ENCODE data around the gene MPP7.

The MPP7 gene

DNA sequence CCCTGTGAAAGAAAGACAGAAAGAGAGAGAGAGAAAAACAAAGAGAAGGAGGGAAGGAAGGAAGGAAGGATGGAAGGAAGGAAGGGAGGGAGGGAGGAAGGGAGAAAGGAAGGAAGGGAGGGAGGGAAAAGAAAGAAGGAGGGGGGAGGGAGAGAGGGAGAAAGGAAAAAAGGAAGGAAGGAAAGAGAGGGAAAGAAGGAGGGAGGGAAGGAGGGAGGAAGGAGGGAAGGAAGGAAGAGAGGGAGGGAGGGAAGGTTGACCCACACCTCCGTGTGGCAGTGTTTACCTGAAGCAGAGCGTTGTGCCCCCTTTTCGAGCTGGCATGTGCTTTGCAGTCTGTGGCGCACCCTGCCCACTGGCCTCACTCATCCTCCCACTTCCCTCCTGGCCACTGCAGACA is 12.3 kb upstream of the MPP7 start:
- H3K36me3 ChIP-seq (ENCODE audit: control insufficient read depth, insufficient read depth, low read length), result no peaks in the 10 kb centered on the region
- H3K27me3 ChIP-seq (replicated peaks; ENCODE audit: control insufficient read depth, insufficient read depth, low read length), result no peaks in the 10 kb centered on the region; the same call in 1 of the 2 replicates
- DNase-seq (ENCODE audit: extremely low read depth, insufficient read length), result no peak
- TF ChIP-seq, protein P1, sequence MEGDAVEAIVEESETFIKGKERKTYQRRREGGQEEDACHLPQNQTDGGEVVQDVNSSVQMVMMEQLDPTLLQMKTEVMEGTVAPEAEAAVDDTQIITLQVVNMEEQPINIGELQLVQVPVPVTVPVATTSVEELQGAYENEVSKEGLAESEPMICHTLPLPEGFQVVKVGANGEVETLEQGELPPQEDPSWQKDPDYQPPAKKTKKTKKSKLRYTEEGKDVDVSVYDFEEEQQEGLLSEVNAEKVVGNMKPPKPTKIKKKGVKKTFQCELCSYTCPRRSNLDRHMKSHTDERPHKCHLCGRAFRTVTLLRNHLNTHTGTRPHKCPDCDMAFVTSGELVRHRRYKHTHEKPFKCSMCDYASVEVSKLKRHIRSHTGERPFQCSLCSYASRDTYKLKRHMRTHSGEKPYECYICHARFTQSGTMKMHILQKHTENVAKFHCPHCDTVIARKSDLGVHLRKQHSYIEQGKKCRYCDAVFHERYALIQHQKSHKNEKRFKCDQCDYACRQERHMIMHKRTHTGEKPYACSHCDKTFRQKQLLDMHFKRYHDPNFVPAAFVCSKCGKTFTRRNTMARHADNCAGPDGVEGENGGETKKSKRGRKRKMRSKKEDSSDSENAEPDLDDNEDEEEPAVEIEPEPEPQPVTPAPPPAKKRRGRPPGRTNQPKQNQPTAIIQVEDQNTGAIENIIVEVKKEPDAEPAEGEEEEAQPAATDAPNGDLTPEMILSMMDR (IDR thresholded peaks at IDR 0.05; ENCODE audit: insufficient read depth, low read length, poor library complexity, severe bottlenecking), result no peak
- H3K4me3 ChIP-seq (replicated peaks; ENCODE audit: low read depth, low read length), result no peak overlapping the region

DNA sequence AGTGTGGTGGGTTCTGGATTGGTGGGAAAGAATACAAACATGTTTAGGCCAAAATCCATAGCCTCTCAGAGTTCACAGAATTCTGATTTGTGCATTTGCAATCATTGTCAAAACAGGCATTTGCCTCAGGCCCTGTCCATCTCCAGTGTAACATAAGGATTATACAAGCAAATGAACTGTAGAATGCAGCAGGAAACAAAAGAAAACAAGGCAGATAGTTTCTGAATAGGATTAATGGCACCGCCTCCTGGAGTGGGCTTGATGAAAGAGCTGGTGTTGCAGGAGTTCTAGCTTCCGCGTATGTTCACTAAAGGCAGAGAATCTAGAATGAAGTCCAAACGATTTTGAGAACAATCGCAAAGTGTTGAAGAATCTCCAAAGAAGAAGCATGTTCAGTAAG is 11.3 kb upstream of the MPP7 start:
- Histone ChIP-seq H3K27me3 (replicated peaks; ENCODE audit: control insufficient read depth, insufficient read depth, low read length) (no peaks in the 10 kb centered on the region), H3K4me3 (replicated peaks; ENCODE audit: low read depth, low read length) (no peak overlapping the region), H3K36me3 (ENCODE audit: control insufficient read depth, insufficient read depth, low read length) (no peaks in the 10 kb centered on the region)
- TF ChIP-seq, protein P1 (IDR thresholded peaks at IDR 0.05; ENCODE audit: insufficient read depth, low read length, poor library complexity, severe bottlenecking), result no peak
- DNase-seq (ENCODE audit: extremely low read depth, insufficient read length), result no peak

DNA sequence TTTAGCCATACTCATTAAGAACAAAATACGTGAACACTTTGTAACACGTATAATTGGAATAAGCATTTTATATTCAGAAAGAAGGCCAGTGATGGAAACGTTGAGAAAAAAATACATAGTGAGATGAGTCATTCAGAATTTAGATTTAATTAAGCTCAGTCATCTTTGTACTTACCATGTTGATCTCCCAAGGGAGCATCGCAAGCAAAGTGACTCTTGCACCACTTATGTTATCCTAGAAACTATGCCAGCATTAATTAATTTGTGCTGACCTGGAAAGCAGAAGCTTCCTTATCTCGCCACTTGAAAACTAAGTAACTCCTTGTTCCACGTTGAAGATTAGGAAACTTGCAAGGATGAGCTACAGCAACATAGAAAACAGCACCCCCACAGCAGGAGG is 9.7 kb upstream of the MPP7 start:
- TF ChIP-seq, protein P1 (IDR thresholded peaks at IDR 0.05; ENCODE audit: insufficient read depth, low read length, poor library complexity, severe bottlenecking), result no peak
- Histone ChIP-seq H3K36me3 (ENCODE audit: control insufficient read depth, insufficient read depth, low read length) (no peaks in the 10 kb centered on the region), H3K27me3 (replicated peaks; ENCODE audit: control insufficient read depth, insufficient read depth, low read length) (no peaks in the 10 kb centered on the region; the same call in 1 of the 2 replicates), H3K4me3 (replicated peaks; ENCODE audit: low read depth, low read length) (no peak overlapping the region)
- DNase-seq (ENCODE audit: extremely low read depth, insufficient read length), result no peak

DNA sequence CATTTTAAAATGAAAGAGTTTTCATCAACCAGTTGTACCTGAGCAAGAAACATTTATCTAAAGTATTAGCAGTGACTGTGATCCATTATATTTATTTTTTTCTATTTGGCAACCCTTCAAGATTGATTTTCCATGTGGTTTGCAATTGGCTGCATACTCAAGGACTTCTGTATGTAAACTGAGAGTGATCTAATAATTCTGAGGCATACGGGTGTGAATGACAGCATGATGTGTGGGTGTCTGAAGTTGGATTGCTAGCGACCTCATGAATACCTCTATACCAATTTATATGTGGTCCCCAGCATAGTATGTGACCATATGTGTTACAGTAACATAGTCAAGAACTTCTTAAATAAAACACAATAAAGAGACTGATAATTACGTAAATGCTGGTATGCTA is 8.2 kb upstream of the MPP7 start:
- DNase-seq (ENCODE audit: extremely low read depth, insufficient read length), result no peak
- TF ChIP-seq, protein P1 (IDR thresholded peaks at IDR 0.05; ENCODE audit: insufficient read depth, low read length, poor library complexity, severe bottlenecking), result no peak
- Histone ChIP-seq H3K27me3 (replicated peaks; ENCODE audit: control insufficient read depth, insufficient read depth, low read length) (no peaks in the 10 kb centered on the region; the same call in 1 of the 2 replicates), H3K36me3 (ENCODE audit: control insufficient read depth, insufficient read depth, low read length) (no peaks in the 10 kb centered on the region), H3K4me3 (replicated peaks; ENCODE audit: low read depth, low read length) (no peak overlapping the region)

DNA sequence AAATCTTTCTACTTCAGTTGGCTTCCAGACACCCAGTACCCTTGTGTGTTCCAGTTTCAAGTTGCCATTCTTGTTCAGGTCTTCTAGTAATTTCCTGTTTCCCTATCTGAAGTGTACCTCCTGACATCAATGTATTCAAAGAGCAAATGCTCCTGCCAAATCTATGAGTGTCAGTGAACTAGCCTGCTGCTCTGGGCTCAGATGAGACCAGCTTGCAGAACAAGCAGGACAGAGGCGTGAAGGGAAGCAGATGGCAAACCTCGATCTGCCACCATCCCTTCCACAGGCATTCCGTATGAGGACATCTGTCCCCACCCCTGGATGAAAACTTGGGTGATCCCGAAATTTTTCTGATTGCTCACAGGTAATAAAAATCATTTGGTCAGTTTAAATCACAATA is 4.4 kb upstream of the MPP7 start:
- H3K36me3 ChIP-seq (ENCODE audit: control insufficient read depth, insufficient read depth, low read length), result no peaks in the 10 kb centered on the region
- TF ChIP-seq, protein P1 (IDR thresholded peaks at IDR 0.05; ENCODE audit: insufficient read depth, low read length, poor library complexity, severe bottlenecking), result no peak
- DNase-seq (ENCODE audit: extremely low read depth, insufficient read length), result no peak
- H3K27me3 ChIP-seq (replicated peaks; ENCODE audit: control insufficient read depth, insufficient read depth, low read length), result no peaks in the 10 kb centered on the region; the same call in 1 of the 2 replicates
- H3K4me3 ChIP-seq (replicated peaks; ENCODE audit: low read depth, low read length), result no peak overlapping the region

DNA sequence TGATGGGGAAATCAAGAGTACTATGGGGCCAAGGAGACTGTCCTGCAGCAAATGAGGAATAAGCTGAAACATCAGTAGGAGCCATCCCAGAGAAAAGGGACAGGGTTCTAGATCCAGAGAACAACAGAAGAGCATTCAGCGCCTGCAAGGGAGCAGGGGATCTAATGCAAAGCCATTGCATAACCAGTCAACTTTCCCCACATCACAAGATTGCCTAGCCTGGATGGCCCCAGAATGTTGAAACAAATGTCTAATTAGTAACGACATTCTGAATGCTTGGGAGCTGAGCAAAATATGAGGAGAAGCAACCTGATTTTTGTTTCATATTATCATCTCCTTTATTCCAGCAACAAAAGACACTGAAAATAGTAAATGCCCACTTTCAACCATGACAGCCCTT is 2.7 kb upstream of the MPP7 start:
- no peak overlapping the region for H3K4me3 ChIP-seq (replicated peaks; ENCODE audit: low read depth, low read length)
- H3K36me3 ChIP-seq (ENCODE audit: control insufficient read depth, insufficient read depth, low read length), result no peaks in the 10 kb centered on the region
- no peaks in the 10 kb centered on the region; the same call in 1 of the 2 replicates for H3K27me3 ChIP-seq (replicated peaks; ENCODE audit: control insufficient read depth, insufficient read depth, low read length)
- no peak for DNase-seq (ENCODE audit: extremely low read depth, insufficient read length)
- TF ChIP-seq, protein P1 (IDR thresholded peaks at IDR 0.05; ENCODE audit: insufficient read depth, low read length, poor library complexity, severe bottlenecking), result no peak

All from GM06990 (cell line).